Ureter (tissue), 1 donor: Measurements from ENCODE around the gene APP. TPM values are rescaled to one million over a fixed set of nuclear protein-coding genes. Genes with fewer than 3 reads are reported as not detected.

Source experiments
- DNase-seq: peaks from one replicate; pipeline ENCODE4 v3.0.0-alpha.2; 2020; ENCODE audit warnings: low spot score
- total RNA-seq: library from RNA; stranded (reverse); gene quantifications from one replicate; pipeline ENCODE4 v1.2.4, GENCODE V29; 2023
- donor health status: DM: yes; HTN: yes; CAD: no.

The APP gene
- total RNA-seq, 1 donor from 2014 or later = 491 TPM

DNA sequence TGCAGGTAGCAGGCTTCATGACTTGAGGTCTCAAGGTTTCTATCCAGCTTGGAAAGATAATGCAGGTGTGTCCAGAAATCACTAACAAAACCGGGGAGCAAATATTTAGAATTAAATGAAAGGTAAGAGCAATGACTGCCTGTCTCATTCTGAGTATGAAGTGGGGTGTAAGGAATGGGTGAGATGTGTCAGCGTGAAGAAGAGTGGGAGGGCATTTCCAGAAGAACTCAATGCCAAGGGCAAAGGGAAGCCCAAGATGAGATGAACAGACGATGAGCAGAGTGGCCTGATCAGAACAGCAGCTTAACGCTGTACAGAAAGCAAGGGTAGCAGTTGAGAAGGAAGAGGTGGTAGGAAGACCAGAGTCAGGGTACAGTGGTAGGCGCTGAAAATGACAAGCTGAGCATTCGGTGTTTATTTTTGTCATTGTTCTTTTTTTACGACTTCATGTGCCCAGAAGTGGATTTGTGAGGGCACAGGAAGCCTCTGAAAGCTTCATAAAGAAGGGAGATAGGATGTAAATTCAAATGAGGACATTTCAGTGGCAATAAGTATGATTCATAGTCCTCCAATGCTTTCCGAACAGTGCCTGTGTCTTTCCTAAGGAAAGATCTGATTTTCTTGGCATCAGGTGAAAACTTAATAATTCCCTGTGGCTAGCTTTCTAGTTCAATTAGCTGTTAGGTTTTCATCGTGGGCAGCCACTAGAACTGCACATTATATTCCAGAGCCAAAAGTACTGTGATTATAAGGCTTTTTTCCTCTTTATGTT, 190.5 kb downstream of the APP start:
- no peak for DNase-seq

DNA sequence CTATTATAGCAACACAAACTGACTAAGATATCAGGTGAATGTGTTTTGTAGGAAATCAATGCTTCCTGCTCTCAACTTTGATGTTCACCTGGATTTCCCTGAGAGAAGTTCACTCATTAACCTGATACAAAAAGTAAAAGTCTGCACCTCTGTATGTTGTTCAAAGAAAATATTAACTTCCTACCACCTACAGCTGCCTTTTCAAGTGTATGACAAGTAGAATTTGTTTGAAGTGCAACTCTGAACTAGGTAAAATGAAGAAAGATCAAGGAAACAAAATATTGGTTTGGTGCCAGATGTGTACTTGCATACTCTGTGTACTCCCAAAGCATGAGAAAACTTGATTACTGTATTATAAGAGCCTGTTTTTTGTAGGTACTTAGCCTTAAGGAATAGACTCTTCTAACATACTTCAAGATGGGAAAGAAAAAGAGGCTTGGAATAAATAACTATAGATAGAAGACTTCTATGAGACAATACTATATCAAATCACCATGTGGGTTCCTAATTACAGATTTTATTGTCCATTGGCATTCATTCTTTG, 193.4 kb downstream of the APP start:
- no peak for DNase-seq

DNA sequence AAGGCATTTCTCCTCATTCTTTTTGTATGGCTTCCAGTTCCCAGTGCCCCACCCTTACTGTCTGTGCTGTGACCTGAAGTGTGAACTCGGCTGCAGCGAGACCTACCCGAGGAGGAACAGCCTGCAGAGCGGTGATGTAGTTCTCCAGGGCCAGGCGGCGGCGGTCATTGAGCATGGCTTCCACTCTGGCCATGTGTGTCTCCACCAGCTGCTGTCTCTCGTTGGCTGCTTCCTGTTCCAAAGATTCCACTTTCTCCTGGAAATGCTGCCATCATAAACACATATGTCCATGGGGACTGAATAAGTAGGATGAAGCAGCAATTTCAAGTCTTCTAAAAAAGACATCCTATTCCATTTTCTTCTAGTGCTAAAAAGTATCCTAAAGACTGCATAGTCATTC, 195.6 kb downstream of the APP start:
- DNase-seq = no peak

DNA sequence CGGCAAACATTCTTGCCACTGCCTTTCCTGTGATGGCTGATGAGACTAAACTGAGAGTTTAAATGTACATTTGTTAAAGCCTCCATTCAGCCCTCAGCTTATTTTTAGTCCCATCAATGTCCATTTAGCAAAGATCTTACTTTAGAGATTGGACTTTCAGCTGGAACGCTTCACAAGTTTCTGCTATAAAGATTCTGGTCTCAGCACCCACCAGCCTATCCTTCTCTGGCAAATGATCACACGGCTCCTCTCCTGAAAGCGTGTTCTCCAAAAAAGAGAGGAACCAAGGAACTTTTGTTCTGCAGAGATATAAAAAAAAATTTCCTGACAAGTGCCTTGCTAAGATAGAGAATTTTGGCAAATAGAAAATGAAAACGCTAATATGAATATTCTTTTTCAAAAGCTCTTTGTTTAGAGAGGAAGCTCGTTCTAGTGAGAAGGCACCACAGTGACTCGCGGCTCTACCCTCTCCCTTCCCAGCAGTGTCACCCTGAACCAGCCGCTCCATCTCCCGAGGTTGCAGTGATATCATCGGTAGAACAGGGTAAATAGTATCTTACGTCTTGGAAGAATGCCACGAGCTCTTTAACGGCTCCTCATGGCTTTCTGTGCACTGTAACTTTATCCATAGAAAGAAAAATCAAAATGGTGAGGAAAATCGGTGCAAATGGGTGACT, 200.2 kb downstream of the APP start:
- no peak for DNase-seq

DNA sequence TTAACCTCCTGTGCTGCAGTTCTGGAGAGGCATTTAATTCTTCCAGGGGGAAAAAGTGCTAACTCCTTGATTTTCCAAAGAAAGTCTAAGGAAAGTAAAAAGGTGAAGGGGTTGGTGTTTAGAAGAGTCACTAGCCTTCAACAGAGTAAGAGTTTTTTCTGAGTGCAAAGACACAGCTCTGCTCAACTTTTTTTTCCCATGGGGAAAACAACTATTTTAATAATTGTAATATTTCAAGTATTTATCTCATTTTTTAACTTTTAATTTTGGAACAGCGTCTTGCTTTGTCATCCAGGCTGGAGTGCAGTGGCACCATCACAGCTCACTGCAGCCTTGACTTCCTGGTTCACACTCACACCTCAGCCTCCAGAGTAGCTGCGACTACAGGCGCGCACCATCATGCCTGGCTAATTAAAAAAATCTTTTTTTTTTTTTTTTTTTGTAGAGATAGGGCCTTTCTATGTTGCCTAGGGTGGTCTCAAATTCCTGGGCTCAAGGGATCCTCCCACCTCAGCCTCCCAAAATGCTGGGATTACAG, 202.6 kb downstream of the APP start:
- DNase-seq = no peak

DNA sequence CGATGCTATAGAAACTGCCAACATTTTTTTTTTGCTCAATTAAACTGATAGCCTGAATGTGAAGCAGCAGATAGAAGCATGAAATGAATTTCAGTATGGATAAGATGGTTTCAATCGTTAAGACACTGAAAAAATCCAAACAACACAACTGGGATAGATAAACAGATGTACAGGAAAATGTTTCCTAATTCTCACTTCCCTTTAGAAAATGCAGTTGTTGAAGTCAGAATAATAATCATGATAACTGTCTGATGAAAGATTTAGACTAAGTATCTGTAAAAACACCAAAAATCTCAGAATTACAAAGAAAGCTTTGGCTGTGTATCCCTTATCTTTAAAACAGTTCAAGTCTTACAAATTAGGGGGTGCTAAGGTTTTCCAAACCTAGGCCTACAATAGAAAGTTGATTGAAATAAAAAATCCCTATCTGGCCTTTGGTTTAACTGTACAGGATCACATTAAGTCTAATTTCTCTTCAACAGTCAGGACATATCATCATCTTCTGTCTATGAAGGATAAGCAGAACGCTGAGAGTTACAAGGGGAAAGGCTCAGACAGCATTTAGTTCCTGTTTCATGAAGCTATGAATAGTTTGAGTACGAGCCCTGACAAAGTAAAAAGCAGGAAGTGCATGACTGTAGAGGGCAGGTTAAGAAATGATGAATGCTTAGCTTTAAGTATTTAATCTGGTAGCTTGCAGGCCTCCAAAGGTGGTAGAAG, 203.2 kb downstream of the APP start:
- no peak for DNase-seq

DNA sequence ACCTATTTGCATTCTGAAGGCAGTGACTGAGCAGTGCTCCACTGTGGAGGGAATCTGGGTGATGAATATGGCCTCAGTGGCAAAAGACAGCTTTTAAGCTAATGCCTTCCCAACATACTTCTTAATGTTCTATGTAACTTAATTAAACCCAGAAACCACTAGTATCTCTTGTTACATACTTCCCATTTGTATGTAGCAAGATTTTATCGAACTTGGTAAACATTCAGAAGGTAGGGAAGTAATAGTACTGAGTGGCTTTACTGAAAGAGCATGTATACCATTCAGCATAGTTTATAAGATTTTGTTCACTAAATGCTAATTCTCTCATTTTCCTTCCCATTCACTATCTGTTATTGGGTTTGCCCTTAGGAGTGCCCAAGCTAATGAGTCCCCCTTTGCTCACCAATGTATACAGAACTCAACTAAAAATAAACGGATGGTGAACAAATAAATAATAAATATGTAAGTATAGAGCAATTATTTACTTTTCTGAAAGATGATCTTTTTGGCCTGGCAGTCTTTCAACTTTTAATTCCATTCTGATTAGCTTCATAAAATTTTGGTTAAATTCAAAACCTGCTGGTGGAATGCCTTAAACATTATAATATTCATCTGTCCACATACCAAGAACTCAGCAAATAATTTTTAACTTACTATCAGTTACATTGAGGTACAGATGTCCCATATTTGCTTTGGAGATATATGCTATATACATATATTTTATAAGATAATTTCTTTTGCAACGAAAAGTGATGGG, 204.4 kb downstream of the APP start:
- DNase-seq = no peak

DNA sequence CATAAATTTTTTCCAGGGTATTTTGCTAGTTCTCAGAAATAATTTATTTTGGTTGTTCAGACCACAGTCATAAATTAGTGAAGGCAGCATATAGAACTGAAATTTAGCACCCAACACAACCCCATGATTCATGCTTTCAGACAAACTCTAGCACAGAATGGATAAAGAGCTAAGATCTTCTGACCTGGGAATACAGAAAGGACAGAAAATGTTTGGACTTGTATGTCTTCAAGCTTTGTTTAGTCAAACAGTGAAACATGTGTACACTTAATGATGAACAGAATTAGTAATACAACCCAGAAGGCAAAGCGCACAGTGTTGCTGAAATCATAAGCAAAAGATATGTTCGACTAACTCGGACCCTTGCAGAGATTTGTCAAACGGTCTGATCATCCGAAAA, 205.6 kb downstream of the APP start:
- no peak for DNase-seq

DNA sequence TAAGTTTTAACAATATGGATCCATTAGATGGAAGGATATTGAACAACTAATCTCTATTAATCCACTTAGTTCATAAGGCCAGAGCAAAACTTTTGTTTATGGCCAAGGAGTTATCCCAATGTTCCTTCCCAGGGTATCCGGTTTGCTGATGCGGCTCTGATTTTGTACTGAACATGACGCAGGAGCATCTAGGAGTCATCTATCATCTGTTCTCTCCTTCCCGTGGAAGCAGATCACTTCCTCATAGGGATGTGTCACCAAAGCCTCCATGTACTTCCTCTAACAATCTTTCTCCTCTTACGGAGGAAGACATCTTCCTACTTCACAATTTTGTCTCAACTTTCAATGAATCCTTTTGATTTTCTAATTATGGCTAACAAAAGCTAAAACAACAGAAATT, 206.6 kb downstream of the APP start:
- no peak for DNase-seq

DNA sequence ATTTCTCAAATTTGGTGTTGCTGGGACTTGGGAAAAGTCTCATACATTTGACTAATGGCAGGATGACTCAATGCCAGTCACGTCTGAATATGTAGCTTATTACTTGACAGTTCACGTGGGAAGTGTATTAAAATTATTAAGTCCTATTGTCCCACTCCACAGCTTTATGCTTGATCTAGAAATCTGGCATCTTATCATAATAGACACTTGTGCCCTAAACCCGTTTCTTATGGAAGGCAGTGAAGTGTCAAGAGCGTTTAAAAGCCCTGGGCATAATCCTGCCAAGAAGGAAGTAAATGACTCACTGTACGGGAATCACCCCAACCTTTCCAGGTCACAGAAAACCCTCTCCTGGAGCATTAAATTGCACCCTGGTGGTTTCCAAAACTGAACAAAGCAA, 207.4 kb downstream of the APP start:
- DNase-seq = no peak

DNA sequence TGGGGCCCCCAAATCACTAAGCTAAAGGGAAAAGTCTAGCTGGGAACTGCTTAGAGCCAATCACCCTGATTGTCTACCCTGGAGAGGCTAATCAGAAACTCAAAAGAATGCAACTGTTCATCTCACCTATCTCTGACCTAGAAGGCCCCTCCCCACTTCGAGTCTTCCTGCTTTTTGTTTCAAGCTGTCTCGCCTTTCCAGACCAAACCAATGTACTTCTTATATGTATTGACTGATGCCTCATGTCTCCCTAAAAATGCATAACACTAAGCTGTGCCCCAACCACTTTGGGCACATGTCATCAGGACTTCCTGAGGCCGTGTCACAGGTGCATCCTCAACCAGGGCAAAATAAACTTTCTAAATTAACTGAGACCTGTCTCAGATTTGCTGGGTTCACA, 209.5 kb downstream of the APP start:
- no peak for DNase-seq

DNA sequence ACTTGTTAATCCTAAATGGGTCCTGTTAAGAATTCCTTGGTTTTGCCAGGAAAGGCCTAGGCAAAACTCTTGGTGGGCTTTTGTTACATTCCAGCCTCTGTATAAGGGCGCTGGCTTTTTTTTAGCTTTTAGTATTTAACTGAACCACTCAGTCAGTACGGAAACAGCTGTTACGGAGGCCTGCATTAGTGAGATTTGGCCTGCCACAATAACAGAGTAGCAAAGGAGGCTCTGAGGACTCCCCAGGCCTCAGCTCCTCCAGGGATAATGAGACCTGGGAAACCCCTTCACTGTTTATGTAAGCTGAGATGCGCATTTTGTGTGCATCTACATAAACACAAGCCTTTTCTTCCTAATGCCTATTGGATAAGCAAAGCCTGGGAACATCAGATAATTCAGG, 210.2 kb downstream of the APP start:
- DNase-seq = no peak

DNA sequence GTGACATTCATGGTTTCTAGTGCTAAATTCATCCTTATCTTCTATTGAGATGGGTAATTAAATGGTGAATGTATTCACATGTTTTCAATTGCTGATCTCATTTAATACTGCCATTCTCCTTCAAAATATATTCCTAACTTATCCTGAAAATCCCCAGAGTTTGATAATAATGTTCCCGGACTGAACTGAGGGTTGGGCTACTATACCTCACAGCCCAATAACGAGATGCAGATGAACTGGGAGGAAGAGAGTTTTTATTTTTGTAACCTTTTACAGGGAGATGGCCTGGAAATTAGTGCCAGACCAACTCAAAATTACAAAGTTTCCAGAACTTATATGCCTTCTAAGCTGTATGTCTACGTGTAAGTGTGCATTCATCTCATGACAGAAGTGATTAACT, 210.8 kb downstream of the APP start:
- no peak for DNase-seq

DNA sequence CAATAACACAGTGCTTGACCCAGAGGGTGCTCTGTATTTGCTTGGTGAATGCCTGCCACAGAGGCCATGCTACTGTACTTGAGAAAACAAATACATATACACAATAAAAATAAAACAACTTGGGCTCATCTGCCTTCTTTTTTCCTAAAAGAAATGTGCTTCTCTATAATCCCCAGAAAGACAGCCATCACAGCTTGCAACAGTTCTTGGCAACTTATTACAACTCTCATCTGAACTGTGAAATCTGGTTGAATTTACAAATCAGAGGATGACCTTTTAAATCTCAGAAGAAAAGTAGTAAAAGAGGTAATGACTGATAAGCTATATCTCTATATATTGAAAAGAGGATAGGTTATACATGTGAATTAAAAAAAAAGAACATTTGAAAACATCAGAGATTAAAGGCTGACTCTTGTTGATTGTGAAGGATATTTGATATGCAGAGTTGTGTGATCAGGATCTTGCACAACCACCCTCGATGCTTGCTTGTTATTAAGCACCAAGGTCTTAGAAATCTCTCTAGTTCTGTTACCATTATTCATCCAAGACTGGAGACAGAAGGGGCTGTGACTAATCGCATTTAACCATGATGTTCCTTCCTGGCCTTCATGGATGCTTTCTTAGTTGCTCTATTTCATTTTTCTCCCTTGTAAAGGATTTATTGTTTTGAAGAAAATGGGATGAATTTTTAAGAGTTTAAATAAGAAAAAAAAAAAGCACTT, 213.4 kb downstream of the APP start:
- no peak for DNase-seq

DNA sequence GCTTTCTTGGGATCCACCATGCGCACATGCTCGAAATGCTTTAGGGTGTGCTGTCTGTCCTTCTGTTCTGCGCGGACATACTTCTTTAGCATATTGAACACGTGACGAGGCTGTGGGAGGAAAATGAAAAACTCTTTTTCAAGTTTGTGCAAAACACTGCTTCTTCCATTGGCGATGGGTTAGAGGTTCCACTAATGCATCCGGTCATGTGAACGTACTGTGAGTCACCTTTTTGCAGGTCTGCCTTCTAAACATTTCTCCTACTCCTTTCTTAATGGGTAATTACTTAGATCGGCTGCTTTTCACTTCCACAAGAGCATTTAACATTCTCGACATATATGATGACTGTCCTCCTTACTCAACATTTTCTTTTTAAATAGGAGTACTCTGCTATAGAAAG, 214.9 kb downstream of the APP start:
- no peak for DNase-seq

DNA sequence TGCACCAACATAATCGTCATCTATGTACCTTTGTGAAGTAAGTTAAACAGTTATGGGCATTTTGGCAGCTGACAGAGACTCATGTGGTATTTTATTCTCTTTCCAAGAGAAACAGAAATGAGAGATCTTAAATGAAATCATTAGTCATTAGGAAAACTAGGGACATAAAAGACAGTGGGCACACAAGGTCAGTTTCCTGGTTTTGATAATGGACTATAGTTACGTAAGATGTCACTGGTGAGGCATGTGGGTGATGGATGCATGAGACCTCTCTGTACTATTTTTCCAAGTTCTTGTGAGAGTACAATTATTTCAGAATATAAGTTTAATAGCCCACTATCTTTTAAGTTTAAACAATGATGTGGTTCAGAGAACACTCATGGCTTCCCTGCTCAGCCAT, 216.9 kb downstream of the APP start:
- no peak for DNase-seq

DNA sequence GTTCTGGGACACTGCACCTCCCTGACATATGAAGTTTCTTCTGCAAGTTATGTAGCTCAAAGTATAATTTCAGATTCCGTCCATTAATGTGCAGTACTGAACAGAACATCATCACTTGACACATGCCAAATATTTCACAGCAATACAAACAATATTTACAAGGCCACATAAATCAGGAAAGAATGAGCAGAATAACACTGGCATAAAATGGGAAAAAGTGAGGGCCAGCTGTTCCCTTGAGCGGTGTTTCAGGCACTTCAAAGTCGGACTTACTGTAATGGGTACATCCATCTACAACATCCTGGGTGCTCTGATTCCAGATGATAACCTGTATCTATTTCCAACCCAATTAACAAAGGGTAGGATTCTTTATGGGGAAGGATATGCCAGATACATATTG, 217.4 kb downstream of the APP start:
- no peak for DNase-seq

DNA sequence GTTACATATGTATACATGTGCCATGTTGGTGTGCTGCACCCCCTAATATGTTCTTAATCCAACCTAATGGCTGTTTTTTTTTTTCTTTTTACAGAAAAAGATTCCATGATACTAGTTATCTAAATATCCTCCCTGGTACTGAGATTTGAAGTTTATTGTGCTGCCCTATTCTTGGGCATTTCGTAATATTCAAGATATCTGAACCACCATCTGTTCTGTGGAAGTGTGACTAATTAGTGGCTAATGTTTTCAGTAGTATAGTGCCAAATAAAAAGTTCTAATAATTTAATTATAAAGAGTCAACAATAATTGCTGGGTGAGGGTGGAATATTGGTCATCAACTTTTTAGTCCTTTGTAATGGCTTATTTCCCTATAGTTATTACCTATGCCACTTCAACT, 218.3 kb downstream of the APP start:
- DNase-seq = no peak

DNA sequence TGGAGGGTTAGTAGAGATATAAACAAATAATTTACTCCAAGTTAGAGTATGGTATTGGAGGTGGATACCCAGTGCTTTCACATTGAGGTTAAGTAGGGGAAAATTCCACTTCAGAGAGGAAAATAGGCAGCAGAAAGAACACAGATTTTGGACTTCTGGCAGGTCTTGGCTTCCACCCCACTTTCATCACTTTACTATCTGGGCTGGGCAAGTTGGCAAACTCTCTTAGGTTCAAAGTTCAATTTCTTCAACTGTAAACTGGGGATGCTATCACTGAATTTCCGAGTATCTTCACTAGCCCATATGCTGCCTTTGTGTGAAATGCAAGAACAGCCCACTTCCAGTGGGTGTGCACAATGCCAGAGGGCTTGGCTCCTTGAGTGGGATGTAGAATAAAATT, 220.9 kb downstream of the APP start:
- no peak for DNase-seq

DNA sequence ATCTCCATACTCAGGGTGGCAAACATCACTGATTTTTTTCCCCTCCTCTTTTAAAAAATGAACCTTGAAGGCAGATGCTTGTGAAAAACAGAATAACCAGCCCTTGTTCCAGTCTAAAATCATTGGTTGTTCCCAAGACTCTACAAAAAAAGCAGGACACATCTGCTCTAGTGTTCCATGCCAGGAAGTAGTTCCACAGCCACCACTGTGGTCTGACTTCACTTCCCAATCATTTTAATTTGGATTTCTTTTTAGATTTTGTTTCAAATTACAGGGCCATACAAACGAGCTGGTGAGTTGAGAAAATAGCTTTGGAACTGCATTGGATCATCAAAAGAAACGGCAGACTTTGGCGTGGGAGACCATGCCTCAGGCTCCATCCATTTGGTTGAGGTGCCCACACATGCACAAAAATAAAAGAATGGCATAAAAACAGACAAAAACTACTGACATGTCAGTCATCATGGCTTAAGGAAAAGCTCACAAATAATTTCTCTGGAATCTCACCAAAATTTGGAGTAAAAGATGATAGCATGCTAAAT, 225.8 kb downstream of the APP start:
- DNase-seq = no peak

DNA sequence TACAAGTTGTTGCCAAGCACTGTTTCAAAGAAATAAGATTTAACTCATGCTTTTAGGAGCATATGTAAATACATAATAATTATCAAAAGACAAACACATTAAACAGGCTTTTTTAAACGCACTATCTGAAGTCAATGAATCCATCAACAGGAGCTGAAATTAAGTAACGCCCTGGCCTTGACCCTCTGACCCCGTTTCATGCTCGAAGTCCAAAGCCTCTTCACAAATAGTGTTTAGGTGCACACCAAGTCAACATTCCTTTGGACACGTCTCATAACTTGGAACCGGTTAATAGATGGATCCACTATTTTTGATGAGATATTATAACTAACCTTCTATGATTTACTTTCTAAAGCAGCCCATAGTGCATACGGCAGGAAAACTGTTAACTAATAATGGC, 226.5 kb downstream of the APP start:
- no peak for DNase-seq
